GM13977 (cell line): ENCODE data around the gene PRELID1.
A peak's percentile ranks its signal among the peaks of the same experiment; 100 is the strongest.

ENCODE experiments used
- DNase-seq: peaks from one replicate; pipeline ENCODE4 v3.0.0; 2012; ENCODE audit warnings: low spot score
- in situ Hi-C: fragments of 300-500 bp; cut with MboI; formaldehyde crosslinking; loops from one replicate; pipeline ENCODE4 v1.12.0; 2022; ENCODE audit warnings: low sequenced_read_pairs, low pct_unique_long_range_greater_than_20kb, mixed read lengths, inconsistent platforms; ENCODE audit not compliant: unreplicated experiment
- TF ChIP-seq, protein P1 (sequence below): IDR thresholded peaks from 2 replicates; pipeline ENCODE4 v1.5.1; 2012; ENCODE audit warnings: mild to moderate bottlenecking, control low read depth; ENCODE audit not compliant: insufficient read depth; ENCODE audit errors: extremely low read depth, missing control alignments

The PRELID1 gene

DNA sequence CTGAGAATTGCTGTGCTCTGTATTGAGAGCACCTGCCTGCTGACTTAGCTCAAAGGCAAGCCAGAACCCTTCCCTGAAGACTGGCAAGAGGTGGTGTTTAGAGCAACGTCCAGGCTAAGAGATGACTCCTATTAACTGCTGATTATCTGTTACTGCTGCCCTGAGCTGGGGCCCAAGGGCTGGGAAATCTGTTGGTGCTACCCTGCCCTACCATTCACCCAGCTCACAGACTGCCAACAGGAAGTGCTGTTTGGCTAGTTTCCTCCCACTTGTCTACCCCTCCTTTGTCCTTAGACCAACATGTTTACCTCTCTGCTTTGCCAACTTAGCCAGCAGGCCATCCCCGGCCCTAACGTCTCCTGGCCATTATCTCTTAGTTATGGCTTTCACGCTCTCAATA lies 7.0 kb upstream of the PRELID1 start:
- no peak for DNase-seq
- TF ChIP-seq, protein P1, sequence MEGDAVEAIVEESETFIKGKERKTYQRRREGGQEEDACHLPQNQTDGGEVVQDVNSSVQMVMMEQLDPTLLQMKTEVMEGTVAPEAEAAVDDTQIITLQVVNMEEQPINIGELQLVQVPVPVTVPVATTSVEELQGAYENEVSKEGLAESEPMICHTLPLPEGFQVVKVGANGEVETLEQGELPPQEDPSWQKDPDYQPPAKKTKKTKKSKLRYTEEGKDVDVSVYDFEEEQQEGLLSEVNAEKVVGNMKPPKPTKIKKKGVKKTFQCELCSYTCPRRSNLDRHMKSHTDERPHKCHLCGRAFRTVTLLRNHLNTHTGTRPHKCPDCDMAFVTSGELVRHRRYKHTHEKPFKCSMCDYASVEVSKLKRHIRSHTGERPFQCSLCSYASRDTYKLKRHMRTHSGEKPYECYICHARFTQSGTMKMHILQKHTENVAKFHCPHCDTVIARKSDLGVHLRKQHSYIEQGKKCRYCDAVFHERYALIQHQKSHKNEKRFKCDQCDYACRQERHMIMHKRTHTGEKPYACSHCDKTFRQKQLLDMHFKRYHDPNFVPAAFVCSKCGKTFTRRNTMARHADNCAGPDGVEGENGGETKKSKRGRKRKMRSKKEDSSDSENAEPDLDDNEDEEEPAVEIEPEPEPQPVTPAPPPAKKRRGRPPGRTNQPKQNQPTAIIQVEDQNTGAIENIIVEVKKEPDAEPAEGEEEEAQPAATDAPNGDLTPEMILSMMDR, result no peak
- in situ Hi-C loops, result no loop called here

- in situ Hi-C loops, result no loop called here
- no peak for DNase-seq
- TF ChIP-seq, protein P1, result no peak
Observed at GRCh38 chr5:177297922-177298321, 5.7 kb upstream of the PRELID1 start.

DNA sequence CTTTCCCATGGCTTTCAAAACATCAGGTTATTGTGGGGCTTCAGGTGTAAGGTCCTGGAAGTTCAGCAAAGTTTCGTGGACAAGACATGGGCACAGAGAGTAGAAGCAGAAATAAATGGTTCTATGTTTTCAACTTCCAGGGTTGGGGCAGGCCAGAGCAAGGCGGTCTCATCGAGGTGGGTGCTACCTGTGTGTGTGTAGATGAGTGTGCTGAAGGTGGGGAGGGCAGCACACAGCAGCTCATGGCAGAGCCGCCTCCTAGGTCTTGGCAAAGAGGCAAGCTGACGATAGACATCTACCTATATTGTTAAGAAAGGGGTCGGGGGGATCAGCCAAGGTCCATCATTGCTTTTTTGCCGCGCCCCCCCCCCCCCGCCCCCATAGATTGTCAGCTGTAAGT lies 3.9 kb upstream of the PRELID1 start:
- in situ Hi-C loops, result no loop called here
- TF ChIP-seq, protein P1, result no peak
- no peak for DNase-seq

- peak; percentile 55 for DNase-seq
- TF ChIP-seq, protein P1, result no peak
- in situ Hi-C loops, result no loop called here
Observed at GRCh38 chr5:177300236-177300880, 3.2 kb upstream of the PRELID1 start.

DNA sequence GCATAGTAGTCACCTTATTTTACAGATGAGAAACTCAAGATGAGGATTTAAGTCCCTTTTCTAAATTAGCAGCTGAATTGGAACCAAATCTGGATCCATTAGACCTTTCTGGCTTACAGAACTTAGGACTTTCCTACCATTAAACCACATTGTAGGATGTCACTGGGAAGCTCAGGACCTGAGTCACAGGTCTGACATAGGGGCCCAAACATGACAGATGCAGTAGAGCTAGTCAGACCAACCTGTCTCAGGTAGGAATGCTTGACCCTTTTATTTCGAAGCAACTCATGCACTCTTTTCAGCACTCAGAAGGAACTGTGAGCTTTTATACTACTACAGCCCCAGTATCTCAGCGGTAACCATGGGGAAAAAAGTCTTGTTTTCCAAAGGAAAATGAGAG lies 2.6 kb upstream of the PRELID1 start:
- DNase-seq, result no peak
- TF ChIP-seq, protein P1, result no peak
- in situ Hi-C loops, result no loop called here

DNA sequence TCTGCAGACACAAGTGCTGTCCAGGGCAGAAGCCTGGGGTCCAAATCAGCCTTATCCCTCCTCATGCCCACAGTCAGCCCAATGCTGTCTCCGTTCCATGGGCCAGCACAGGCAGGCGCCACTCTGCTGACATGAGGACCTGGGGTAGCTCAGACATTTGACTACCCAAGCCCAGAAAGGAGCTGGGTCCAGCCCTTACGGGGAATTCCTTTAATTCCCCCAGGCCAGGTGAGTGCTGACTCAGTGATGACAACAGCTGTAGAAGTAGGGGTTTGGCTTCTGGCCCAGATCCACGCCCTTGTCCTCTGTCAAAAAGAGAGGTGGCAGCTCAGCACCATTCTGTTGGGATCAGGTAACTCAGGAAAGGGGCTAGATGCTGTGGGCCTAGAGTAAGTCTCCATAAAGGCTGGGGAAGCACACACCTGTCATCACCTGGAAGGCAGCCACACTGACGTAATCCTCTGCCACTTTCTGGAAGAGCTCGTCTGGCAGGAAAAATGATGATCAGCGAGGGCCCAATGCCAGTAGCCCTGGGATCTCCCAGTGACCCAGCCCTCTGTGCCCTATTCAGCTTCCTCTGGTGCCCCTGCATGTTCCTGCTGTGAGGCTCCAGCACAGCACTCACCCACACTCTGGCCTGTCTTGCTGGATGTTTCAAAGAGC lies 2.0 kb upstream of the PRELID1 start:
- peak; percentile 46 for DNase-seq
- TF ChIP-seq, protein P1, result no peak
- in situ Hi-C loops, result no loop called here
